ENCODE results near the gene PATJ. TPM values are rescaled to one million over a fixed set of nuclear protein-coding genes. Genes with fewer than 3 reads are reported as not detected.
"Not testable (repeated sequence)": the region's sequence is repeated elsewhere in the genome, so short reads cannot be mapped to it uniquely, and the experiment has no call there.

Gene PATJ
- total RNA-seq, 1 donor from 2014 or later = 2.0 TPM

DNA sequence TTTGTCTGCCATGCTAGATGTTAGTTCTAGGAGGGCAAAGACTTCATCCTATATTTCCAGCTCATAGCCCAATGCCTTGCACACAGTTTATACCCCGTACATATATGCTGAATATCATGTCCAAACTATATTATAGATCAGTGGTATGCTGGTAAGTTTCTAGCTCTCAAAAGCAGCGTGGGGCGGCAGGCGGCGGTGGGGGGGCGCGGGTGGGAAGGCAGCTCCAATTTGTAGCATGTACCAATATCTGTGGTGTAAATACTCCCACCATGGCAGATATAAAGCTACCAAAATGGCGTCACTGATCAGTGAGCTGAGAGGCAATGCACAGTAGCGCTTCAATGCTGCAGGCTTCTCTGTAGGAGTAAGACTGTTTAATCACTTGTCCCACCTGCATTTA lies 77.1 kb downstream of the PATJ start:
- H3K4me3 Mint-ChIP-seq (ENCODE audit: unreplicated experiment) = no peak overlapping the region
- H3K9me3 Mint-ChIP-seq (ENCODE audit: unreplicated experiment) = peaks cover 1% of the 10 kb centered on the region
- H3K27ac Mint-ChIP-seq (ENCODE audit: unreplicated experiment) = no peak overlapping the region
- H3K4me1 Mint-ChIP-seq (ENCODE audit: low read depth, unreplicated experiment) = no peaks in the 10 kb centered on the region
- H3K36me3 Mint-ChIP-seq (ENCODE audit: unreplicated experiment) = no peaks in the 10 kb centered on the region
- TF ChIP-seq, protein P1, sequence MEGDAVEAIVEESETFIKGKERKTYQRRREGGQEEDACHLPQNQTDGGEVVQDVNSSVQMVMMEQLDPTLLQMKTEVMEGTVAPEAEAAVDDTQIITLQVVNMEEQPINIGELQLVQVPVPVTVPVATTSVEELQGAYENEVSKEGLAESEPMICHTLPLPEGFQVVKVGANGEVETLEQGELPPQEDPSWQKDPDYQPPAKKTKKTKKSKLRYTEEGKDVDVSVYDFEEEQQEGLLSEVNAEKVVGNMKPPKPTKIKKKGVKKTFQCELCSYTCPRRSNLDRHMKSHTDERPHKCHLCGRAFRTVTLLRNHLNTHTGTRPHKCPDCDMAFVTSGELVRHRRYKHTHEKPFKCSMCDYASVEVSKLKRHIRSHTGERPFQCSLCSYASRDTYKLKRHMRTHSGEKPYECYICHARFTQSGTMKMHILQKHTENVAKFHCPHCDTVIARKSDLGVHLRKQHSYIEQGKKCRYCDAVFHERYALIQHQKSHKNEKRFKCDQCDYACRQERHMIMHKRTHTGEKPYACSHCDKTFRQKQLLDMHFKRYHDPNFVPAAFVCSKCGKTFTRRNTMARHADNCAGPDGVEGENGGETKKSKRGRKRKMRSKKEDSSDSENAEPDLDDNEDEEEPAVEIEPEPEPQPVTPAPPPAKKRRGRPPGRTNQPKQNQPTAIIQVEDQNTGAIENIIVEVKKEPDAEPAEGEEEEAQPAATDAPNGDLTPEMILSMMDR (IDR thresholded peaks at IDR 0.05; ENCODE audit: partially characterized antibody, unreplicated experiment) = no peak
- no peak for DNase-seq
- peaks cover 2% of the 10 kb centered on the region for H3K27me3 Mint-ChIP-seq (ENCODE audit: unreplicated experiment)

- Mint-ChIP-seq H3K27ac (ENCODE audit: unreplicated experiment) (no peak overlapping the region), H3K4me1 (ENCODE audit: low read depth, unreplicated experiment) (no peaks in the 10 kb centered on the region), H3K27me3 (ENCODE audit: unreplicated experiment) (peaks cover 2% of the 10 kb centered on the region), H3K9me3 (ENCODE audit: unreplicated experiment) (no peaks in the 10 kb centered on the region), H3K36me3 (ENCODE audit: unreplicated experiment) (no peaks in the 10 kb centered on the region), H3K4me3 (ENCODE audit: unreplicated experiment) (no peak overlapping the region)
- TF ChIP-seq, protein P1 (IDR thresholded peaks at IDR 0.05; ENCODE audit: partially characterized antibody, unreplicated experiment) = no peak
- DNase-seq = no peak
Measured at GRCh38 chr1:61825393-61825792, 83.1 kb downstream of the PATJ start.

DNA sequence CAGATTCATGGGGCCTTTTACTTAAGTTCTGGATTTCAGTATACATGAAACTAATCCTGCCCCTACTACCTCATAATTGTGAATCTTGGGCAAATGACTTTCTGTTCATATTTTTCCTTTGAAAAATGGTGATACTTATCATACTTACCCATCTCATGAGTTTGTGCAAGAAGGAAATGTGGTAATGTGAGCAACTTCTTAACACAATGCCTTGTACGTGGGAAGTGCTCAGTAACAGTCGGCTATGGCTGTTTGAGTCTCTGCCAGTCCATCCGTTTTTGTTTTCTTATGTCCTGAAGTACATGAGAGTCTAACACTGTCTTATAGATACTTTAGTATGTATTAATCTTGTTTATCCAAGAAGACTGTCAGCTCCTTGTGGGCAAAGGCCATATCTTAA lies 86.5 kb downstream of the PATJ start:
- no peak overlapping the region for H3K27ac Mint-ChIP-seq (ENCODE audit: unreplicated experiment)
- no peak for DNase-seq
- no peaks in the 10 kb centered on the region for H3K27me3 Mint-ChIP-seq (ENCODE audit: unreplicated experiment)
- TF ChIP-seq, protein P1 (IDR thresholded peaks at IDR 0.05; ENCODE audit: partially characterized antibody, unreplicated experiment) = no peak
- no peaks in the 10 kb centered on the region for H3K9me3 Mint-ChIP-seq (ENCODE audit: unreplicated experiment)
- H3K4me1 Mint-ChIP-seq (ENCODE audit: low read depth, unreplicated experiment) = no peaks in the 10 kb centered on the region
- no peaks in the 10 kb centered on the region for H3K36me3 Mint-ChIP-seq (ENCODE audit: unreplicated experiment)
- no peak overlapping the region for H3K4me3 Mint-ChIP-seq (ENCODE audit: unreplicated experiment)

DNA sequence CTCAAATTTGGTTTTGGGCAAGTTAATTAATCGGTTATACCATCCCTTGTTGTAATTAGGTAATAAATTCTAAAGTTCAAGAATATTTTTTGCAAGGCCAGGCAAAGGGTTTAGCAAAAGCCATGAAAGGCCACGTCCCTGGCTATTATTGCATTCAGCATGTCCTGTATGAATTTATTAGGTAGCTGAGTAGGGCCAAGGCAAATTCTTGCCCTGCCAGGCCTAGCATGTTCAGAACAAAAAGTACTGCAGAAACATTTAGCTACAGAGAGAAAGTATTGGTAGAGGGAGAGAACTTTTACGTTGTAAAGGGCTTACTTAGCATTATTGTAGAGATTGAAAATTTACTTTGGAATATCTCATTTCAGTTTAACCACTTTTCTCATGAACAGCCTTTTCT lies 94.4 kb downstream of the PATJ start:
- Mint-ChIP-seq H3K4me3 (ENCODE audit: unreplicated experiment) (no peak overlapping the region), H3K27ac (ENCODE audit: unreplicated experiment) (no peak overlapping the region), H3K4me1 (ENCODE audit: low read depth, unreplicated experiment) (no peaks in the 10 kb centered on the region), H3K9me3 (ENCODE audit: unreplicated experiment) (no peaks in the 10 kb centered on the region), H3K36me3 (ENCODE audit: unreplicated experiment) (no peaks in the 10 kb centered on the region), H3K27me3 (ENCODE audit: unreplicated experiment) (no peaks in the 10 kb centered on the region)
- TF ChIP-seq, protein P1 (IDR thresholded peaks at IDR 0.05; ENCODE audit: partially characterized antibody, unreplicated experiment) = no peak
- no peak for DNase-seq

- not testable (repeated sequence) for DNase-seq; H3K9me3 Mint-ChIP-seq (ENCODE audit: unreplicated experiment); H3K4me1 Mint-ChIP-seq (ENCODE audit: low read depth, unreplicated experiment); H3K27me3 Mint-ChIP-seq (ENCODE audit: unreplicated experiment); H3K27ac Mint-ChIP-seq (ENCODE audit: unreplicated experiment); H3K4me3 Mint-ChIP-seq (ENCODE audit: unreplicated experiment); H3K36me3 Mint-ChIP-seq (ENCODE audit: unreplicated experiment)
Measured at GRCh38 chr1:61837607-61838006, 95.3 kb downstream of the PATJ start.

GRCh38 chr1:61839679-61840078 lies 97.4 kb downstream of the PATJ start:
- Mint-ChIP-seq H3K36me3 (ENCODE audit: unreplicated experiment) (no peaks in the 10 kb centered on the region), H3K4me1 (ENCODE audit: low read depth, unreplicated experiment) (no peaks in the 10 kb centered on the region), H3K4me3 (ENCODE audit: unreplicated experiment) (no peak overlapping the region), H3K9me3 (ENCODE audit: unreplicated experiment) (no peaks in the 10 kb centered on the region), H3K27me3 (ENCODE audit: unreplicated experiment) (no peaks in the 10 kb centered on the region), H3K27ac (ENCODE audit: unreplicated experiment) (no peak overlapping the region)
- TF ChIP-seq, protein P1 (IDR thresholded peaks at IDR 0.05; ENCODE audit: partially characterized antibody, unreplicated experiment) = no peak
- DNase-seq = no peak
